Measurements from ENCODE around the gene SHTN1. TPM values are rescaled to one million over a fixed set of nuclear protein-coding genes. Genes with fewer than 3 reads are reported as not detected.

The SHTN1 gene
- total and polyA plus RNA-seq, 2 donors (not counting 1 experiment from before 2014, with no cell fraction given) = 0.06 to 0.34 TPM

GRCh38 chr10:116899626-116900025 lies 105.4 kb downstream of the SHTN1 start:
- Histone ChIP-seq H3K9me3 (ENCODE audit: control extremely low read depth in 1 of 3, control insufficient read depth in 2 of 3, insufficient read depth in 1 of 3, low read length in 2 of 3) (no peaks in the 10 kb centered on the region), H3K27ac (ENCODE audit: low read length in 2 of 2) (no peak overlapping the region), H3K4me2 (replicated peaks; ENCODE audit: low read depth, low read length, poor library complexity, severe bottlenecking) (no peak overlapping the region), H2AFZ (ENCODE audit: insufficient read depth, low read depth, low read length, poor library complexity, severe bottlenecking) (no peak overlapping the region), H3K9ac (ENCODE audit: low read length) (no peak overlapping the region), H4K20me1 (ENCODE audit: control insufficient read depth, insufficient read depth, low read length, poor library complexity, severe bottlenecking) (no peaks in the 10 kb centered on the region), H3K4me3 (ENCODE audit: control extremely low read depth in 1 of 5, extremely low read depth in 1 of 5, insufficient read depth in 1 of 5, low read depth in 2 of 5, low read length in 4 of 5) (no peak overlapping the region), H3K27me3 (replicated peaks in 1 of 4; ENCODE audit: control extremely low read depth in 1 of 4, control insufficient read depth in 3 of 4, insufficient read depth in 4 of 4, low read length in 3 of 4) (no peaks in the 10 kb centered on the region), H3K79me2 (ENCODE audit: control insufficient read depth, insufficient read depth, low read length) (no peaks in the 10 kb centered on the region), H3K4me1 (ENCODE audit: control insufficient read depth in 2 of 2, insufficient read depth in 2 of 2, low read length in 2 of 2) (no peaks in the 10 kb centered on the region), H3K36me3 (replicated peaks in 1 of 2; ENCODE audit: control extremely low read depth in 1 of 2, control insufficient read depth in 1 of 2, extremely low read depth in 1 of 2, insufficient read depth in 2 of 2, low read length in 1 of 2) (no peaks in the 10 kb centered on the region)
- H3K27me3 Mint-ChIP-seq = no peaks in the 10 kb centered on the region
- no peaks in the 10 kb centered on the region for H3K9me3 Mint-ChIP-seq (ENCODE audit: insufficient read depth)
- WGBS (ENCODE audit: insufficient coverage) = no CpG with 5 or more reads among the region's 4 CpGs
- ChIA-PET POLR2A (no interaction called here), CTCF (no interaction called here)
- no peak overlapping the region for H3K27ac Mint-ChIP-seq
- no peak for DNase-seq
- H3K4me3 Mint-ChIP-seq = no peak overlapping the region
- H3K4me1 Mint-ChIP-seq = no peaks in the 10 kb centered on the region
- TF ChIP-seq EZH2 (IDR thresholded peaks at IDR 0.05; ENCODE audit: borderline replicate concordance, insufficient read depth, low read depth, low read length, poor library complexity, severe bottlenecking) = no peak
- TF ChIP-seq, protein P1, sequence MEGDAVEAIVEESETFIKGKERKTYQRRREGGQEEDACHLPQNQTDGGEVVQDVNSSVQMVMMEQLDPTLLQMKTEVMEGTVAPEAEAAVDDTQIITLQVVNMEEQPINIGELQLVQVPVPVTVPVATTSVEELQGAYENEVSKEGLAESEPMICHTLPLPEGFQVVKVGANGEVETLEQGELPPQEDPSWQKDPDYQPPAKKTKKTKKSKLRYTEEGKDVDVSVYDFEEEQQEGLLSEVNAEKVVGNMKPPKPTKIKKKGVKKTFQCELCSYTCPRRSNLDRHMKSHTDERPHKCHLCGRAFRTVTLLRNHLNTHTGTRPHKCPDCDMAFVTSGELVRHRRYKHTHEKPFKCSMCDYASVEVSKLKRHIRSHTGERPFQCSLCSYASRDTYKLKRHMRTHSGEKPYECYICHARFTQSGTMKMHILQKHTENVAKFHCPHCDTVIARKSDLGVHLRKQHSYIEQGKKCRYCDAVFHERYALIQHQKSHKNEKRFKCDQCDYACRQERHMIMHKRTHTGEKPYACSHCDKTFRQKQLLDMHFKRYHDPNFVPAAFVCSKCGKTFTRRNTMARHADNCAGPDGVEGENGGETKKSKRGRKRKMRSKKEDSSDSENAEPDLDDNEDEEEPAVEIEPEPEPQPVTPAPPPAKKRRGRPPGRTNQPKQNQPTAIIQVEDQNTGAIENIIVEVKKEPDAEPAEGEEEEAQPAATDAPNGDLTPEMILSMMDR (IDR thresholded peaks at IDR 0.05) = no peak
- no peak for ATAC-seq (ENCODE audit: low read depth)
- intact Hi-C loops (cut with micrococcal nuclease) = no loop called here

DNA sequence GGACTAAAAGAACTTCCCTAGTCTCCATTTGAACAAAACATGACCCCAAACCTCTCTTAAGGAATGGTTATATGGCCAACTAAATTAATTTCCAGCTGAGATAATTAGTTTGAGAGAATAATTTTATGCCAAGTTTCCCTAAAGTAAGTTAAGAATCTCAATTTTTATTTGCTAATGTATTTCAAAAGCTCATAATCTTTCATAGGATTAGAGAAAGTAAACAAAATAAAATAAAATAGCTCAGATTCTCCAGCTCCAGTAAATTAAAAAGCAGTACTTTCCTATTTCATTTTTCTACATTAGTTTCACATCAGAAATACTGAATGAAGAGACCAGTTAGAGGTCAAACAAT lies 111.3 kb downstream of the SHTN1 start:
- H3K9ac ChIP-seq (ENCODE audit: low read length) = no peak overlapping the region

More for the DNA sequence above, 111.3 kb downstream of the SHTN1 start:
- Histone ChIP-seq H3K27ac (ENCODE audit: low read length in 2 of 2) (no peak overlapping the region), H3K4me2 (replicated peaks; ENCODE audit: low read depth, low read length, poor library complexity, severe bottlenecking) (no peak overlapping the region), H3K9me3 (ENCODE audit: control extremely low read depth in 1 of 3, control insufficient read depth in 2 of 3, insufficient read depth in 1 of 3, low read length in 2 of 3) (no peaks in the 10 kb centered on the region), H3K4me3 (ENCODE audit: control extremely low read depth in 1 of 5, extremely low read depth in 1 of 5, insufficient read depth in 1 of 5, low read depth in 2 of 5, low read length in 4 of 5) (no peak overlapping the region), H3K27me3 (replicated peaks in 1 of 4; ENCODE audit: control extremely low read depth in 1 of 4, control insufficient read depth in 3 of 4, insufficient read depth in 4 of 4, low read length in 3 of 4) (peaks cover 0 to 5% (median 0%) of the 10 kb centered on the region in 4 experiments), H3K4me1 (ENCODE audit: control insufficient read depth in 2 of 2, insufficient read depth in 2 of 2, low read length in 2 of 2) (no peaks in the 10 kb centered on the region), H3K36me3 (replicated peaks in 1 of 2; ENCODE audit: control extremely low read depth in 1 of 2, control insufficient read depth in 1 of 2, extremely low read depth in 1 of 2, insufficient read depth in 2 of 2, low read length in 1 of 2) (no peaks in the 10 kb centered on the region), H2AFZ (ENCODE audit: insufficient read depth, low read depth, low read length, poor library complexity, severe bottlenecking) (no peak overlapping the region), H4K20me1 (ENCODE audit: control insufficient read depth, insufficient read depth, low read length, poor library complexity, severe bottlenecking) (no peaks in the 10 kb centered on the region), H3K79me2 (ENCODE audit: control insufficient read depth, insufficient read depth, low read length) (no peaks in the 10 kb centered on the region)
- ChIA-PET POLR2A (no interaction called here), CTCF (interaction anchor here (1.0 kb wide), 1 partner anchor 274 kb away, joined by 3 read pairs; no protein-coding TSS in a partner anchor)
- no peak for TF ChIP-seq EZH2 (IDR thresholded peaks at IDR 0.05; ENCODE audit: borderline replicate concordance, insufficient read depth, low read depth, low read length, poor library complexity, severe bottlenecking)
- TF ChIP-seq, protein P1 (IDR thresholded peaks at IDR 0.05) = no peak
- Mint-ChIP-seq H3K4me1 (no peaks in the 10 kb centered on the region), H3K4me3 (no peak overlapping the region), H3K9me3 (ENCODE audit: insufficient read depth) (no peaks in the 10 kb centered on the region), H3K27me3 (peaks cover 26% of the 10 kb centered on the region), H3K27ac (no peak overlapping the region)
- intact Hi-C loops (cut with micrococcal nuclease) = no loop called here
- DNase-seq = no peak
- no peak for ATAC-seq (ENCODE audit: low read depth)

Measured in B cell (primary cell).